K562 (cell line): Measurements from ENCODE around the gene SYNGR3. TPM values are rescaled to one million over a fixed set of nuclear protein-coding genes. Genes with fewer than 3 reads are reported as not detected.

Experiments
- ETV6 ChIP-seq, 3 experiments: fragments of 150-350 bp in 1 of 3; sonication (generic) in 1 of 3; formaldehyde crosslinking in 1 of 3; IDR thresholded peaks; 2 replicates each; pipeline versions ENCODE4 v1.6.1 to v1.8.0; 2014 to 2022; ENCODE audit warnings: borderline replicate concordance in 2 of 3, low read depth in 2 of 3, antibody characterized with exemption in 1 of 3, low read length in 1 of 3, mild to moderate bottlenecking in 1 of 3, missing genetic modification reagents in 1 of 3
- GABPB2 ChIP-seq: fragments of 250-450 bp; sonication (Bioruptor Pico); conservative IDR thresholded peaks from 2 replicates; pipeline ENCODE4 v1.5.1; 2021; ENCODE audit warnings: mild to moderate bottlenecking
- KDM2B ChIP-seq: fragments of 250-450 bp; sonication (Bioruptor Pico); IDR thresholded peaks from 2 replicates; pipeline ENCODE4 v1.8.0; 2021; ENCODE audit warnings: mild to moderate bottlenecking, moderate library complexity
- L3MBTL2 ChIP-seq: fragments of 450-650 bp; IDR thresholded peaks from 2 replicates; pipeline ENCODE4 v1.6.1; 2016; ENCODE audit warnings: mild to moderate bottlenecking, moderate library complexity
- MCM2 ChIP-seq: fragments of 450-650 bp; IDR thresholded peaks from 2 replicates; pipeline ENCODE4 v1.6.1; 2017; ENCODE audit warnings: low read depth, mild to moderate bottlenecking
- MYBL2 ChIP-seq, 2 experiments: fragments of 450-650 bp in 1 of 2; sonication (generic) in 1 of 2; formaldehyde crosslinking in 1 of 2; IDR thresholded peaks; 2 replicates each; pipeline versions ENCODE4 v1.6.1 to v1.8.1; 2017 to 2022; ENCODE audit warnings: borderline replicate concordance in 1 of 2, inconsistent platforms in 1 of 2, low read depth in 1 of 2, mild to moderate bottlenecking in 1 of 2, missing genetic modification reagents in 1 of 2, moderate library complexity in 1 of 2
- PCBP1 ChIP-seq: fragments of 200-400 bp; formaldehyde crosslinking; IDR thresholded peaks from 2 replicates; pipeline ENCODE4 v1.6.1; 2018; ENCODE audit warnings: mild to moderate bottlenecking, low read depth, low read length; ENCODE audit not compliant: poor library complexity, severe bottlenecking
- RERE ChIP-seq: sonication (generic); formaldehyde crosslinking; IDR thresholded peaks from 2 replicates; pipeline ENCODE4 v1.8.0; 2023; ENCODE audit warnings: missing genetic modification reagents, mild to moderate bottlenecking, borderline replicate concordance
- RNF2 ChIP-seq: sonication (generic); IDR thresholded peaks from 2 replicates; pipeline ENCODE4 v1.6.1; 2016
- SFPQ ChIP-seq: fragments of 200-400 bp; formaldehyde crosslinking; IDR thresholded peaks from 2 replicates; pipeline ENCODE4 v1.6.1; 2017; ENCODE audit warnings: mild to moderate bottlenecking, low read depth, low read length, moderate library complexity
- ZNF644 ChIP-seq: fragments of 200-800 bp; sonication (Bioruptor generic); IDR thresholded peaks from 2 replicates; pipeline ENCODE4 v1.6.1; 2016; ENCODE audit warnings: low read depth, missing genetic modification characterization, missing compliant biosample characterization
- ZNF668 ChIP-seq: fragments of 250-450 bp; sonication (Bioruptor Pico); IDR thresholded peaks from 2 replicates; pipeline ENCODE4 v1.8.0; 2022; ENCODE audit warnings: mild to moderate bottlenecking, inconsistent platforms
- polyA plus RNA-seq, 8 experiments: library from polyadenylated mRNA; depleted of rRNA in 4 of 8; stranded (reverse) in 5 of 8; unstranded in 3 of 8; fragments of >200 nt; fragmentation: Nextera tagmentation in 2 of 8; fragmentation: Illumina TruSeq in 1 of 8; extraction: Ambion mirVana in 2 of 8; extraction: Trizol in 1 of 8; gene quantifications; 2 replicates each; pipeline versions ENCODE4 v1.2.1 to v1.2.3, GENCODE V29; 2011 to 2014; ENCODE audit warnings: inconsistent platforms in 1 of 8, missing spikeins in 1 of 8
- total RNA-seq, 7 experiments: library from RNA; depleted of rRNA in 6 of 7; stranded (reverse); fragments of >200 nt in 6 of 7; fragmentation: Illumina TruSeq in 2 of 7; extraction: Trizol in 2 of 7; gene quantifications; 2 replicates each; pipeline versions ENCODE4 v1.2.1 to v1.2.3, GENCODE V29; 2011 to 2021; ENCODE audit warnings: low replicate concordance in 1 of 7
- TF ChIP-seq, protein P1 (sequence below): sonication (generic); formaldehyde crosslinking; IDR thresholded peaks from 2 replicates; pipeline ENCODE4 v1.9.0; 2022; ENCODE audit warnings: mild to moderate bottlenecking, missing genetic modification reagents
- TF ChIP-seq, protein P2 (sequence below), 2 experiments: fragments of 450-650 bp; IDR thresholded peaks; 2 replicates each; pipeline ENCODE4 v1.6.1; 2016
- TF ChIP-seq, protein P3 (sequence below): sonication (generic); formaldehyde crosslinking; IDR thresholded peaks from 2 replicates; pipeline ENCODE4 v1.9.0; 2022; ENCODE audit warnings: mild to moderate bottlenecking, missing genetic modification reagents

SYNGR3 gene
- total and polyA plus RNA-seq, 9 of the 15 experiments (the other 6 are each of a cell fraction or from before 2014, with no cell fraction given) = 3.7 to 69.2 (median 36.3) TPM

DNA sequence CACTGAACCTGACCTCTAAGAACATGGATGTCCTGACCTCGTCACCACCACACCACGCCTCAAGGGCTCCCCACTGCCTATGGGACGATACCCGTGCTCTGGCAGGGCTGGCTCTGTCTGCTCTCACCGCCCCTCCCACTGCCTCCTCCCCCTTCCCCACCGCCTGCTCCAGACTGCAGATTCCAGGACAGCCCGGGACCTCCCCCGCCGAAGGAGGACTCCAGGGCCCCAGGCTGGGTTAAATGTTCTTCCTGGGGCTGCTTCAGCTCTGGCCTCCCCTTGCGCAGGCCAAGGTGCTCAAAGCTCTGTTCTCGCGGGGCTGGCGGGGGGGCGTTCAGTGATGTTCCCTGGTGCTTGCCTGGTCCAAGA, 32.9 kb downstream of the SYNGR3 start (continued):
- TF ChIP-seq, protein P1, sequence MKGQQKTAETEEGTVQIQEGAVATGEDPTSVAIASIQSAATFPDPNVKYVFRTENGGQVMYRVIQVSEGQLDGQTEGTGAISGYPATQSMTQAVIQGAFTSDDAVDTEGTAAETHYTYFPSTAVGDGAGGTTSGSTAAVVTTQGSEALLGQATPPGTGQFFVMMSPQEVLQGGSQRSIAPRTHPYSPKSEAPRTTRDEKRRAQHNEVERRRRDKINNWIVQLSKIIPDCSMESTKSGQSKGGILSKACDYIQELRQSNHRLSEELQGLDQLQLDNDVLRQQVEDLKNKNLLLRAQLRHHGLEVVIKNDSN (CRISPR knock-in tag) = no peak
- TF ChIP-seq ETV6 (IDR thresholded peaks at IDR 0.05; ENCODE audit: borderline replicate concordance in 1 of 2, low read depth in 2 of 2, low read length in 1 of 2) = no peak
- no peak for TF ChIP-seq ETV6 (CRISPR knock-in tag; IDR thresholded peaks at IDR 0.05; ENCODE audit: borderline replicate concordance)
- TF ChIP-seq, protein P2, sequence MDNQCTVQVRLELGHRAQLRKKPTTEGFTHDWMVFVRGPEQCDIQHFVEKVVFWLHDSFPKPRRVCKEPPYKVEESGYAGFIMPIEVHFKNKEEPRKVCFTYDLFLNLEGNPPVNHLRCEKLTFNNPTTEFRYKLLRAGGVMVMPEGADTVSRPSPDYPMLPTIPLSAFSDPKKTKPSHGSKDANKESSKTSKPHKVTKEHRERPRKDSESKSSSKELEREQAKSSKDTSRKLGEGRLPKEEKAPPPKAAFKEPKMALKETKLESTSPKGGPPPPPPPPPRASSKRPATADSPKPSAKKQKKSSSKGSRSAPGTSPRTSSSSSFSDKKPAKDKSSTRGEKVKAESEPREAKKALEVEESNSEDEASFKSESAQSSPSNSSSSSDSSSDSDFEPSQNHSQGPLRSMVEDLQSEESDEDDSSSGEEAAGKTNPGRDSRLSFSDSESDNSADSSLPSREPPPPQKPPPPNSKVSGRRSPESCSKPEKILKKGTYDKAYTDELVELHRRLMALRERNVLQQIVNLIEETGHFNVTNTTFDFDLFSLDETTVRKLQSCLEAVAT (IDR thresholded peaks at IDR 0.05) = no peak
- no peak for TF ChIP-seq GABPB2 (CRISPR knock-in tag)
- 0 out of 2 replicates have a peak, but pooled peaks have one; percentile 28 for TF ChIP-seq L3MBTL2
- no peak for TF ChIP-seq RERE (CRISPR knock-in tag)
- TF ChIP-seq RNF2 = no peak
- TF ChIP-seq PCBP1 = peak; percentile 21
- no peak for TF ChIP-seq ZNF644 (tag)
- no peak for TF ChIP-seq MYBL2 (IDR thresholded peaks at IDR 0.05; ENCODE audit: low read depth)
- TF ChIP-seq MYBL2 (CRISPR knock-in tag; IDR thresholded peaks at IDR 0.05; ENCODE audit: borderline replicate concordance) = no peak
- no peak for TF ChIP-seq MCM2
- TF ChIP-seq ZNF668 (CRISPR knock-in tag) = no peak
- no peak for TF ChIP-seq SFPQ
- TF ChIP-seq, protein P3, sequence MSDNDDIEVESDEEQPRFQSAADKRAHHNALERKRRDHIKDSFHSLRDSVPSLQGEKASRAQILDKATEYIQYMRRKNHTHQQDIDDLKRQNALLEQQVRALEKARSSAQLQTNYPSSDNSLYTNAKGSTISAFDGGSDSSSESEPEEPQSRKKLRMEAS (CRISPR knock-in tag) = 0 out of 2 replicates have a peak, but pooled peaks have one; percentile 6
- peak; percentile 40; the same call in 1 of the 2 replicates for TF ChIP-seq KDM2B (CRISPR knock-in tag)
